AG09319 (cell line): ENCODE results near the gene CNTN1.

ENCODE experiments used
- DNase-seq: peaks from one replicate; pipeline ENCODE4 v3.0.0-alpha.2; 2010; ENCODE audit warnings: low read depth; ENCODE audit errors: extremely low read depth
- CTCF ChIP-seq: IDR thresholded peaks from 2 replicates; pipeline ENCODE4 v1.5.1; 2011; ENCODE audit warnings: low read depth, mild to moderate bottlenecking, inconsistent platforms, low read length, moderate library complexity

Gene CNTN1

GRCh38 chr12:40793471-40793870 lies 101.2 kb downstream of the CNTN1 start:
- DNase-seq = no peak
- TF ChIP-seq CTCF = no peak

DNA sequence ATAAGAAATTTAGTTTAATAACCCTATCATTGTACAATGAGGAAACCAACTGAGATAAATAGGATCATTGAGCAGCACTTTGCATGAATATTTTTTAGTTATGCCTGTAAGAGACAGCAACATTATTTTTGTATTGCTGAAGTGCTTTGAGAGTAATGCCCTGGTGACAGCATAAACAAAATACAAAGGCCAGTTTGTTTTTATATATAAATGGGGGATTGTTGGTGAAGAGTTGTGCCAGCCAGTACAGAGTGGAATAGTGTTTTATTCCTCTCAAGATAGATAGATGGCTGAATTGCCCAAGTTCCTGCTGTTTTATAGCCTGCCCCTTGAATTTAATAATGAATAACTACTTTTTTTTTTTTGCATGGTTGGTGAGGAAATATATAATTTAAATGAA lies 101.8 kb downstream of the CNTN1 start:
- DNase-seq = no peak
- no peak for TF ChIP-seq CTCF

DNA sequence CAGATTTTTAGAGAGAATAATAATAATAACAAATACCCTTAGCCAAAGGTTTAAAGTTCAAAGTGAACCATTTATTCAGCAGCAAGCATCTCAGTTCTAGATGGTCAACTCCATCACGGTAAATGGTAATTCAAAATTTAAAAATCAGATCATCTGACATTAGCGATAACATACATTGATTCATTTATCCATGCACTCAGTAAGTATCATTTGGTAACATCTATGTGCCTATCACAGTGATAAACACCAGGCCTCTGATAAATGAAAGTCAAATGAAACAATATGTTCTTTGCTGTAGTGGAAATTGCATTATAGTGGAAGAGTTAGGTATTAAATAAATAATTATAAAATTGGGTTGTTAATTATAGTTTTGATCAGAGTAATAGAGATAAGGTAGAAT lies 108.8 kb downstream of the CNTN1 start:
- TF ChIP-seq CTCF = no peak
- no peak for DNase-seq

DNA sequence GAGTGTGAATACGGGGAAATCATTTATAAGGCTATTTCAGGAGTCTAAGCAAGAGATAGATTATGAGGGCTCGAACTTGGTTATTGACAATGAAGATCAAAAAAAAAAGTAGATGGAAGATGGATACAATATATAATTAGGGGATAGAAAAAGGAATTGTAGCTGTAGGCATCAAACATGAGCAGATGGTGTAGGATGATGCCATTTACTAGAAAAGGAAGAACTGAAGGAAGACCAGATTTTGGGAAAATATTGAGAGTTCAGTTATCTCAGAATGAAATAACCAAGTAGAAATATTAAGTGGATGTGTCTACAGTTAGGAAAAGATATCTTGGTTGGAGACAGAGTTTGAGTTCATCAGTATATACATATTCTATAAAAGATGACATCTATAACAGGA lies 109.6 kb downstream of the CNTN1 start:
- no peak for DNase-seq
- TF ChIP-seq CTCF = no peak

DNA sequence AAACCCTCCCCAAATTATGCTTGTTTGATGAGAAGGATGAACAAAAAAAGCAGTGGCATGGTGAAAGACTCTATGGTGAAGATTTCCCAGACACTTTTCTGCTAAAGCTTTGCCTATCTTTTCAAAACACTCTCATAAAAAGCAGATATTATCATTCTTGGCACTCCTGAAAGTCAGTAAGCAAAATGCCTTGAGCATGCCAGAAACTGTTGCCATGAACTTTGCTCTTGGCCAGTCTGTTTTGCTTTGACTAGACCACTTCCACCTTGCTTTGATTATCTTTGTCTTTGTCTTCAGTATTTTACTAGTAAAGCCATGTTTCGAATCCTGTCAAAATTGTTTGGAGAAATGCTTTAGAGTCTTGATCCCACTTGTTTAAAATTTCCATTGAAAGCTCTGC lies 110.4 kb downstream of the CNTN1 start:
- TF ChIP-seq CTCF = no peak
- DNase-seq = no peak

DNA sequence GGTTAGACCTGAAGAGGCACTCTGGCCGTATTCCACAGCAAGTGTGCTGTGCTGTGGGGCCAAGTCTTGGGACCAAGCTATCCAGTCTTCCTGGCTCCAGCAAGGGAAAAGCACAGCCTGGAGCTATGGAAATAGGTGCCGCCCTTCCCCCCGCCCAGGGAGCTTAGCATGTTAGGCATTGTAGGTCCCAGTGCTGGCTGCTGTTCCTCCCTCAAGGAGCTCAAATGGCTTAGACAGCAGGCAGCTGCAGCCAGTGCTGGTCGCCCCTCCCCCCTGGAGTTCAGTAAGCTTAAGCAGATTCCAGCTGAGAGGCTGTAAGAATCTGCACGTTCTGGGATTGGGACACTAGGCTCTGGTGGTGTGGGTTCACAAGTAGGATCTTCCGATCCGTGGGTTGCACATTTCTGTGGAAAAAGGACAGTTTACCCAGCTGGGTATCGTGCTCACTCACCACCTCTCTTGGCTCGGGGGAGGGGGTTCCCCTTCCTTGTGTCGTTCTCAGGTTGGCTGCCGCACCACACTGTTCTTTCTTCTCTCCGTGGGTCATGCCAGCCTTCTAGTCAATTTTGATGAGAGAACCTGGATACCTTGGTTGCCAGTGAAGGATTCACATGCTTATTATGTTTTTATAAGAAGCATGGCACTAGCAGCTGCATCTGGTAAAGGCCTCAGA lies 127.3 kb downstream of the CNTN1 start:
- DNase-seq = no peak
- TF ChIP-seq CTCF = no peak

- no peak for TF ChIP-seq CTCF
Measured at GRCh38 chr12:40820794-40821484, 128.7 kb downstream of the CNTN1 start.

More at GRCh38 chr12:40820794-40821484, 128.7 kb downstream of the CNTN1 start:
- DNase-seq = no peak
